ENCODE data around the gene SCAF4. TPM values are rescaled to one million over a fixed set of nuclear protein-coding genes. Genes with fewer than 3 reads are reported as not detected.

The SCAF4 gene
- total and polyA plus RNA-seq, 10 donors = 10.1 to 48.4 (median 34.1) TPM

DNA sequence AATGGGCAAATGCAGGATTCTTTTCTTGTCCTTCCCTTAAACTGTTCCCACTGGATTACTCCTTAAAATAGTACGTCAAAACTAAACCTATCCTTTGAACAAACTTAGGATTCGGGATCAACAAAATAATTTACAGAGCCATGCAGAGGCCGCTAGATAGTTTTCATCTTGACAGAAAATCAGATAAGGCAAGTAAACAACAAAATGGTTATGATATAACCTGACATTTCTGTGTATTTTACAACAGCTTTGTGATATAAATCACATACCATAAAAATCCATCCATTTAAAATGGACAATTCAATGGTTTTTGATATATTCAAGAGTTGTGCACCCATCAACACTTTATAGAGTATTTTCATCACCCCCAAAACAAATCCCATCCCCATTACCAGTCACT, 11.2 kb downstream of the SCAF4 start:
- H3K9me3 ChIP-seq = no peaks in the 10 kb centered on the region
- no peak overlapping the region for H3K4me3 ChIP-seq
- DNase-seq = no peak
- H3K27me3 ChIP-seq (replicated peaks in 1 of 7) = no peaks in the 10 kb centered on the region
- H3K4me1 ChIP-seq = peaks cover 7 to 98% (median 80%) of the 10 kb centered on the region in 6 donors
- 94 to 97% (median 96%) methylated on average over 3 of the region's 3 CpGs for WGBS, 5 donors
- TF ChIP-seq POLR2AphosphoS5 (IDR thresholded peaks at IDR 0.05) (no peak), POLR2A (IDR thresholded peaks at IDR 0.05) (no peak)
- TF ChIP-seq, protein P1, sequence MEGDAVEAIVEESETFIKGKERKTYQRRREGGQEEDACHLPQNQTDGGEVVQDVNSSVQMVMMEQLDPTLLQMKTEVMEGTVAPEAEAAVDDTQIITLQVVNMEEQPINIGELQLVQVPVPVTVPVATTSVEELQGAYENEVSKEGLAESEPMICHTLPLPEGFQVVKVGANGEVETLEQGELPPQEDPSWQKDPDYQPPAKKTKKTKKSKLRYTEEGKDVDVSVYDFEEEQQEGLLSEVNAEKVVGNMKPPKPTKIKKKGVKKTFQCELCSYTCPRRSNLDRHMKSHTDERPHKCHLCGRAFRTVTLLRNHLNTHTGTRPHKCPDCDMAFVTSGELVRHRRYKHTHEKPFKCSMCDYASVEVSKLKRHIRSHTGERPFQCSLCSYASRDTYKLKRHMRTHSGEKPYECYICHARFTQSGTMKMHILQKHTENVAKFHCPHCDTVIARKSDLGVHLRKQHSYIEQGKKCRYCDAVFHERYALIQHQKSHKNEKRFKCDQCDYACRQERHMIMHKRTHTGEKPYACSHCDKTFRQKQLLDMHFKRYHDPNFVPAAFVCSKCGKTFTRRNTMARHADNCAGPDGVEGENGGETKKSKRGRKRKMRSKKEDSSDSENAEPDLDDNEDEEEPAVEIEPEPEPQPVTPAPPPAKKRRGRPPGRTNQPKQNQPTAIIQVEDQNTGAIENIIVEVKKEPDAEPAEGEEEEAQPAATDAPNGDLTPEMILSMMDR (IDR thresholded peaks at IDR 0.05 in 8 of 11, conservative IDR thresholded peaks at IDR 0.05 in 3 of 11) = no peak
- H3K36me3 ChIP-seq = no peaks in the 10 kb centered on the region
- intact Hi-C loops (cut with DNase I; ENCODE audit: low total_unique reads) = loop anchor here (10.0 kb wide), 1 partner anchor 56 kb away; no protein-coding TSS in a partner anchor
- H3K27ac ChIP-seq = no peak overlapping the region

DNA sequence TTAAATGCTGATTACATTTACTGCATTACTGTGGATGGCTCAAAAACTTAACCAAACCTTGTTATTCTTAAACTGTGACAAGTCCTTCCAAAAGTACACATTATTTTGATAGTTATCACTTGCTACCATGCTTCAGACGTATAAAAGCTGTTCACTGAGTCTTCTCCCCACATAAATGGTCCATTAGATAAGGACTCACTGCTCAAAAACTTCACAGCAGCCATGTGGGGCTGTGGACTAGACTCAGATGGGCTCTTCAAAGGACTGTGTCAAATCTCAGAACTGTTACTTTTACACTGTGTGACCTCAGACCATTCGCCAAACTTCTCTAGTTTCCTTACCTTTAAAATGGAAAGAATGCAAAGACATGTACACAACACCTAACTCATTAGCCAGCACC, 11.6 kb downstream of the SCAF4 start:
- TF ChIP-seq POLR2AphosphoS5 (IDR thresholded peaks at IDR 0.05) = no peak
- no peak for TF ChIP-seq POLR2A (IDR thresholded peaks at IDR 0.05)
- TF ChIP-seq, protein P1 (IDR thresholded peaks at IDR 0.05 in 8 of 11, conservative IDR thresholded peaks at IDR 0.05 in 3 of 11) = no peak
- intact Hi-C loops (cut with DNase I; ENCODE audit: low total_unique reads) = loop anchor here (10.0 kb wide), 1 partner anchor 56 kb away; no protein-coding TSS in a partner anchor
- Histone ChIP-seq H3K27me3 (replicated peaks in 1 of 7) (no peaks in the 10 kb centered on the region), H3K27ac (no peak overlapping the region), H3K9me3 (no peaks in the 10 kb centered on the region), H3K4me3 (no peak overlapping the region), H3K36me3 (no peaks in the 10 kb centered on the region), H3K4me1 (peaks cover 7 to 98% (median 80%) of the 10 kb centered on the region in 6 donors)
- no peak for DNase-seq
- WGBS, 5 donors = 62 to 74% (median 65%) methylated on average over 2 of the region's 2 CpGs

DNA sequence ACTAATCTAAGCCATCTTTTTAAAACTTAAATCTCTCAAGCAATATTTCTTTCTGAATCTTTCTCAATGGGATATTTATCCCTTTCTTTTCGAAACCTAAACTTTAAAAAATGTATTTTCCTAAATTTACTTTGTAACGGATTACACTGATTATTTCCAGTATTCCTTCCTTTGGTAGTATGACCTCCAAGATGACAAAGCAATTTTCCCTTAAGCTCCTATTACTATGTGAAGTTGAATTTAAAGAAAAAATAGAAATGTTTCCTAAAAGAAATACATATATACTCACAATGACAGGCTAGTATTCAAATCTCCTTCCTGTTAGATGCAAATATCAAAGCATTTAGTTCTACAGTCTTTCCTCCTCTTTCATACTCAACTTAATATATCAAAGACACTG, 15.8 kb downstream of the SCAF4 start:
- no peaks in the 10 kb centered on the region for H3K9me3 ChIP-seq
- intact Hi-C loops (cut with DNase I; ENCODE audit: low total_unique reads) = no loop called here
- no peak for DNase-seq
- no peak overlapping the region for H3K27ac ChIP-seq
- TF ChIP-seq, protein P1 (IDR thresholded peaks at IDR 0.05 in 8 of 11, conservative IDR thresholded peaks at IDR 0.05 in 3 of 11) = no peak
- no peak for TF ChIP-seq POLR2AphosphoS5 (IDR thresholded peaks at IDR 0.05)
- no peak for TF ChIP-seq POLR2A (IDR thresholded peaks at IDR 0.05)
- H3K36me3 ChIP-seq = no peaks in the 10 kb centered on the region
- H3K4me3 ChIP-seq = no peak overlapping the region
- WGBS, 5 donors = 84 to 90% (median 90%) methylated on average over 2 of the region's 2 CpGs
- no peaks in the 10 kb centered on the region for H3K27me3 ChIP-seq (replicated peaks in 1 of 7)
- H3K4me1 ChIP-seq = peaks cover 0 to 98% (median 76%) of the 10 kb centered on the region in 6 donors

DNA sequence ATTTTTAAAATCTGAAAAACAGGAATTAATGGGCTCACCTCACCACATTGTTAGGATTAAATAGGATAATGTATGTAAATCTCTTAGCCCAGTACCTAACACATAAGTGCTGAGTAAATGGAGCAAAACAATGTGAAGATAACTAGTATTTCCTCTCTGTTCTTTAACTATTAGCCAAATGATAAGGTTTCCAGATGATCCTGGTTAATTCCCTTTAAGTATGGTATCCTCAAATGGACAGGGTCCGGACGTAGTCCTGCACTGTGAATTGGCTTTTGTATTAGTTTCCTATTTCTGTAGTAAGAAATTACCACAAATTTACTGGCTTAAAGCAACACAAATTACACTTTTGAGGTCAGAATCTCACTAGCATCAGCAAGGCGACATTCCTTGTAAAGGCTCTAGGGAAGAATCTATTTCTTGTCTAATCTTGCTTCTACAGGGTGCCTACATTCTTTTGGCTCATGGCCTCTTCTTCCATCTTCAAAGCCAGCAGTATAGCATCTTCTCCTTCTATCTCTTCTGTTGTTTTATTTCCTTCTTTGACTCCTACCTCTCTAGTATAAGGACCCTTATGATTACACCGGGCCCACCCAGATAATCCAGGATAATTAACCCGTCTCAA, 17.1 kb downstream of the SCAF4 start:
- no peaks in the 10 kb centered on the region for H3K36me3 ChIP-seq
- peaks cover 7 to 98% (median 77%) of the 10 kb centered on the region in 6 donors for H3K4me1 ChIP-seq
- 93 to 98% (median 95%) methylated on average over 5 of the region's 5 CpGs for WGBS, 5 donors
- no peak overlapping the region for H3K4me3 ChIP-seq
- TF ChIP-seq POLR2A (IDR thresholded peaks at IDR 0.05) = no peak
- no peak overlapping the region for H3K27ac ChIP-seq
- no peaks in the 10 kb centered on the region for H3K27me3 ChIP-seq (replicated peaks in 1 of 7)
- no peaks in the 10 kb centered on the region for H3K9me3 ChIP-seq
- DNase-seq = no peak
- intact Hi-C loops (cut with DNase I; ENCODE audit: low total_unique reads) = no loop called here
